ENCODE data around the gene UPK3BL1.
"Not testable (repeated sequence)": the region's sequence is repeated elsewhere in the genome, so short reads cannot be mapped to it uniquely, and the experiment has no call there.

The UPK3BL1 gene

GRCh38 chr7:102599699-102600098 lies 42.9 kb downstream of the UPK3BL1 start:
- not testable (repeated sequence) for DNase-seq (ENCODE audit: extremely low read depth, low read depth); H3K4me3 ChIP-seq (replicated peaks; ENCODE audit: low read depth, low read length)

- not testable (repeated sequence) for DNase-seq (ENCODE audit: extremely low read depth, low read depth); H3K4me3 ChIP-seq (replicated peaks; ENCODE audit: low read depth, low read length)
Observed at GRCh38 chr7:102596036-102596435, 46.6 kb downstream of the UPK3BL1 start.

GRCh38 chr7:102593637-102594334 lies 48.8 kb downstream of the UPK3BL1 start:
- DNase-seq (ENCODE audit: extremely low read depth, low read depth); H3K4me3 ChIP-seq (replicated peaks; ENCODE audit: low read depth, low read length): not testable (repeated sequence)

GRCh38 chr7:102592477-102593019 lies 50.0 kb downstream of the UPK3BL1 start:
- not testable (repeated sequence) for DNase-seq (ENCODE audit: extremely low read depth, low read depth); H3K4me3 ChIP-seq (replicated peaks; ENCODE audit: low read depth, low read length)

- DNase-seq (ENCODE audit: extremely low read depth, low read depth); H3K4me3 ChIP-seq (replicated peaks; ENCODE audit: low read depth, low read length): not testable (repeated sequence)
Observed at GRCh38 chr7:102589857-102590256, 52.7 kb downstream of the UPK3BL1 start.

All from HFF-Myc (cell line).